GM12878 (cell line): Measurements from ENCODE around the gene TMEM89. TPM values are rescaled to one million over a fixed set of nuclear protein-coding genes. Genes with fewer than 3 reads are reported as not detected.
A peak's percentile ranks its signal among the peaks of the same experiment; 100 is the strongest.

Source experiments
- CEBPB ChIP-seq, 2 experiments: fragments of 150-350 bp in 1 of 2; IDR thresholded peaks; 2 replicates each; pipeline ENCODE4 v1.6.1; 2012 to 2014; ENCODE audit warnings: low read depth in 2 of 2, low read length in 2 of 2, borderline replicate concordance in 1 of 2, inconsistent platforms in 1 of 2
- EGR1 ChIP-seq, 2 experiments: IDR thresholded peaks; 1 replicate in 1 of 2; 2 replicates in 1 of 2; pipeline ENCODE4 v1.6.1; 2011 to 2012; ENCODE audit warnings: low read depth in 2 of 2, low read length in 2 of 2, borderline replicate concordance in 1 of 2, mild to moderate bottlenecking in 1 of 2, moderate library complexity in 1 of 2
- ESRRA ChIP-seq: IDR thresholded peaks from 2 replicates; pipeline ENCODE4 v1.6.1; 2012; ENCODE audit warnings: mild to moderate bottlenecking, low read length, improper control_type of control experiment
- ETV6 ChIP-seq, 2 experiments: fragments of 450-650 bp in 1 of 2; IDR thresholded peaks in 1 of 2; conservative IDR thresholded peaks in 1 of 2; 2 replicates each; pipeline ENCODE4 v1.6.1; 2014; ENCODE audit warnings: antibody characterized with exemption in 1 of 2, borderline replicate concordance in 1 of 2, low read depth in 1 of 2, mild to moderate bottlenecking in 1 of 2, moderate library complexity in 1 of 2
- FOXM1 ChIP-seq: IDR thresholded peaks from 2 replicates; pipeline ENCODE4 v1.6.1; 2012; ENCODE audit warnings: low read depth, mild to moderate bottlenecking, inconsistent platforms, low read length, moderate library complexity
- IRF3 ChIP-seq: fragments of 450-650 bp; IDR thresholded peaks from 2 replicates; pipeline ENCODE4 v1.6.1; 2014; ENCODE audit warnings: mild to moderate bottlenecking
- KLF5 ChIP-seq: fragments of 450-650 bp; IDR thresholded peaks from 2 replicates; pipeline ENCODE4 v1.6.1; 2014; ENCODE audit warnings: mild to moderate bottlenecking; ENCODE audit not compliant: partially characterized antibody
- MTA3 ChIP-seq: IDR thresholded peaks from 2 replicates; pipeline ENCODE4 v1.6.1; 2012; ENCODE audit warnings: low read length, inconsistent platforms, borderline replicate concordance
- MYB ChIP-seq: fragments of 150-350 bp; IDR thresholded peaks from 2 replicates; pipeline ENCODE4 v1.6.1; 2014; ENCODE audit warnings: mild to moderate bottlenecking, low read depth, low read length, borderline replicate concordance
- NFYA ChIP-seq: IDR thresholded peaks from 2 replicates; pipeline ENCODE4 v1.6.1; 2011; ENCODE audit warnings: low read depth, mild to moderate bottlenecking, low read length, improper control_type of control experiment, borderline replicate concordance
- NR2F1 ChIP-seq: fragments of 450-650 bp; conservative IDR thresholded peaks from 2 replicates; pipeline ENCODE4 v1.6.1; 2017; ENCODE audit warnings: mild to moderate bottlenecking
- POLR2AphosphoS2 ChIP-seq: IDR thresholded peaks from 2 replicates; pipeline ENCODE4 v1.6.1; 2011; ENCODE audit warnings: low read depth, mild to moderate bottlenecking, low read length, improper control_type of control experiment, moderate library complexity
- RAD21 ChIP-seq: IDR thresholded peaks from 2 replicates; pipeline ENCODE4 v1.6.1; 2011; ENCODE audit warnings: mild to moderate bottlenecking, low read depth, low read length, moderate library complexity; ENCODE audit not compliant: insufficient read depth
- RB1 ChIP-seq: fragments of 450-650 bp; formaldehyde crosslinking; IDR thresholded peaks from 2 replicates; pipeline ENCODE4 v1.6.1; 2017; ENCODE audit warnings: mild to moderate bottlenecking, borderline replicate concordance
- RBBP5 ChIP-seq: fragments of 200-600 bp; sonication (generic); conservative IDR thresholded peaks from 2 replicates; pipeline ENCODE4 v1.6.1; 2016
- RUNX3 ChIP-seq: IDR thresholded peaks from 2 replicates; pipeline ENCODE4 v1.6.1; 2012; ENCODE audit warnings: low read length, inconsistent platforms
- SIX5 ChIP-seq: IDR thresholded peaks from 2 replicates; pipeline ENCODE4 v1.6.1; 2011; ENCODE audit warnings: mild to moderate bottlenecking, low read depth, low read length, moderate library complexity; ENCODE audit not compliant: severe bottlenecking
- SMAD1 ChIP-seq: fragments of 450-650 bp; IDR thresholded peaks from 2 replicates; pipeline ENCODE4 v1.6.1; 2018; ENCODE audit warnings: mild to moderate bottlenecking, low read depth; ENCODE audit not compliant: partially characterized antibody
- TARDBP ChIP-seq: IDR thresholded peaks from 2 replicates; pipeline ENCODE4 v1.6.1; 2016; ENCODE audit warnings: borderline replicate concordance
- TCF3 ChIP-seq: IDR thresholded peaks from 2 replicates; pipeline ENCODE4 v1.6.1; 2012; ENCODE audit warnings: low read depth, mild to moderate bottlenecking, low read length, borderline replicate concordance; ENCODE audit not compliant: insufficient read depth
- ZBED1 ChIP-seq: IDR thresholded peaks from 2 replicates; pipeline ENCODE4 v1.6.1; 2016; ENCODE audit warnings: borderline replicate concordance
- ZNF24 ChIP-seq: fragments of 450-650 bp; IDR thresholded peaks from 2 replicates; pipeline ENCODE4 v1.6.1; 2017; ENCODE audit warnings: antibody characterized with exemption, mild to moderate bottlenecking
- ZSCAN29 ChIP-seq: fragments of 450-650 bp; IDR thresholded peaks from 2 replicates; pipeline ENCODE4 v1.6.1; 2017; ENCODE audit warnings: mild to moderate bottlenecking, moderate library complexity
- polyA plus RNA-seq, 11 experiments: library from polyadenylated mRNA; depleted of rRNA in 4 of 11; unstranded in 6 of 11; stranded (reverse) in 5 of 11; fragments of >200 nt; fragmentation: Nextera tagmentation in 4 of 11; fragmentation: Illumina TruSeq in 1 of 11; extraction: Ambion mirVana in 4 of 11; extraction: Trizol in 1 of 11; gene quantifications; 1 replicate in 1 of 11; 2 replicates in 10 of 11; pipeline versions ENCODE4 v1.2.1 to v1.2.3, GENCODE V29; 2011 to 2016; ENCODE audit warnings: inconsistent platforms in 2 of 11, missing spikeins in 2 of 11, low read depth in 1 of 11
- total RNA-seq, 4 experiments: library from RNA; depleted of rRNA in 3 of 4; stranded (reverse); fragments of >200 nt in 3 of 4; fragmentation: Illumina TruSeq in 1 of 4; extraction: Trizol in 1 of 4; gene quantifications; 2 replicates each; pipeline versions ENCODE4 v1.2.1 to v1.2.3, GENCODE V29; 2013 to 2021
- TF ChIP-seq, protein P1 (sequence below): IDR thresholded peaks from 2 replicates; pipeline ENCODE4 v1.6.1; 2012; ENCODE audit warnings: low read depth, low read length, improper control_type of control experiment
- TF ChIP-seq, protein P2 (sequence below): fragments of 450-650 bp; IDR thresholded peaks from 2 replicates; pipeline ENCODE4 v1.6.1; 2017; ENCODE audit warnings: mild to moderate bottlenecking, moderate library complexity

The TMEM89 gene
- total and polyA plus RNA-seq, 10 of the 15 experiments (the other 5 are each of a cell fraction or from before 2014, with no cell fraction given) = not detected

DNA sequence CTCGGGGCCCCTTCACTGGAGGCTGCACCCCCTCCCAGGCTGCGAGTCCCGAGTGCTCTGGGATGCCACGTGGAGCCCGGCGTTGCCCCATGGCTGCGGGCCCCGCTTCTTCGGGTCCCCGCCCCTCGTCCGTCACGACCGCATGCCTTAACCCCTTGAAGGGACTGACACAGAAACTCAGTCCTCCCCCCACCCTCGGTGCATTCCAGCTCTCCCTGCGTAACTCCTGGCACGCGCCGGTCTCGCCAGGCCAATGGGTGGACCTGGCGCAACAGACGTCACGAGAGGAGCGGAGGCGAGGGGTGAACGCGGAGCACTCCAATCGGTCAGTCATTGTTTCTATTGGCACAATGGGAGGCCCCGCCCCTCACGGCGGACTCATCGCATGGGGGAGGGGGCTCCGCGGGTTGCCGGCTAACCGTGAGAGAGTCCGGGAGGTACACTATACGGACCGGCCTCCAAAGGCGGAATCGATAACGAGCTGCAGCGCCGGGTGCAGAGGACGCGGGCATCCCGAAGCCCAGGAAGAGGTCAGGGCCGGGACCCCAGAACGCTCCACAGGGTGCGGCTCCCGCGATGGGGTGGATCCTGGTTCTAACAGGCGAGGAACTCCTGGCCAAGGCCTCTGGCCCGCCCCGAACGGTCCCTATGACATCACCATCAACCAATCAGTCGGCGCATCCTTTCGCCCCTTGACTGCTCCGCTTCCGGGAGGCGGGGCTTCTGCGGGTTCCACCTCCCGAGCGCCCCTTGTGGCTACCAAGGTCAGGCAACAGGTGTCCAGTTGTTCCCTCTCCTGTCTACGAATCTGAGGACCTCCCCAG, 42.1 kb upstream of the TMEM89 start (continued):
- TF ChIP-seq MYB (no peak), RUNX3 (peak; percentile 87), ESRRA (no peak), SIX5 (no peak), FOXM1 (no peak), ZNF24 (no peak), RAD21 (no peak), MTA3 (no peak), ZSCAN29 (no peak), POLR2AphosphoS2 (peak; percentile 98), NR2F1 (peak; percentile 82), RB1 (peak; percentile 83), CEBPB (IDR thresholded peaks at IDR 0.05; ENCODE audit: borderline replicate concordance in 1 of 2, low read depth in 2 of 2, low read length in 2 of 2) (no peak), NFYA (no peak; the same call in 1 of the 2 replicates), SMAD1 (no peak), ZBED1 (no peak), EGR1 (IDR thresholded peaks at IDR 0.05; ENCODE audit: borderline replicate concordance in 1 of 2, low read depth in 2 of 2, low read length in 2 of 2) (peak in 1 of 2 experiments; percentile 14; a peak in 1 of 3 replicates), TCF3 (peak; percentile 64; the same call in 1 of the 2 replicates), IRF3 (no peak), KLF5 (peak; percentile 74), TARDBP (0 out of 2 replicates have a peak, but pooled peaks have one; percentile 29), ETV6 (conservative IDR thresholded peaks at IDR 0.05 in 1 of 2, IDR thresholded peaks at IDR 0.05 in 1 of 2; ENCODE audit: borderline replicate concordance in 1 of 2, low read depth in 1 of 2) (no peak), RBBP5 (no peak)
- TF ChIP-seq, protein P1, sequence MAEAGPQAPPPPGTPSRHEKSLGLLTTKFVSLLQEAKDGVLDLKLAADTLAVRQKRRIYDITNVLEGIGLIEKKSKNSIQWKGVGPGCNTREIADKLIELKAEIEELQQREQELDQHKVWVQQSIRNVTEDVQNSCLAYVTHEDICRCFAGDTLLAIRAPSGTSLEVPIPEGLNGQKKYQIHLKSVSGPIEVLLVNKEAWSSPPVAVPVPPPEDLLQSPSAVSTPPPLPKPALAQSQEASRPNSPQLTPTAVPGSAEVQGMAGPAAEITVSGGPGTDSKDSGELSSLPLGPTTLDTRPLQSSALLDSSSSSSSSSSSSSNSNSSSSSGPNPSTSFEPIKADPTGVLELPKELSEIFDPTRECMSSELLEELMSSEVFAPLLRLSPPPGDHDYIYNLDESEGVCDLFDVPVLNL = no peak
- TF ChIP-seq, protein P2, sequence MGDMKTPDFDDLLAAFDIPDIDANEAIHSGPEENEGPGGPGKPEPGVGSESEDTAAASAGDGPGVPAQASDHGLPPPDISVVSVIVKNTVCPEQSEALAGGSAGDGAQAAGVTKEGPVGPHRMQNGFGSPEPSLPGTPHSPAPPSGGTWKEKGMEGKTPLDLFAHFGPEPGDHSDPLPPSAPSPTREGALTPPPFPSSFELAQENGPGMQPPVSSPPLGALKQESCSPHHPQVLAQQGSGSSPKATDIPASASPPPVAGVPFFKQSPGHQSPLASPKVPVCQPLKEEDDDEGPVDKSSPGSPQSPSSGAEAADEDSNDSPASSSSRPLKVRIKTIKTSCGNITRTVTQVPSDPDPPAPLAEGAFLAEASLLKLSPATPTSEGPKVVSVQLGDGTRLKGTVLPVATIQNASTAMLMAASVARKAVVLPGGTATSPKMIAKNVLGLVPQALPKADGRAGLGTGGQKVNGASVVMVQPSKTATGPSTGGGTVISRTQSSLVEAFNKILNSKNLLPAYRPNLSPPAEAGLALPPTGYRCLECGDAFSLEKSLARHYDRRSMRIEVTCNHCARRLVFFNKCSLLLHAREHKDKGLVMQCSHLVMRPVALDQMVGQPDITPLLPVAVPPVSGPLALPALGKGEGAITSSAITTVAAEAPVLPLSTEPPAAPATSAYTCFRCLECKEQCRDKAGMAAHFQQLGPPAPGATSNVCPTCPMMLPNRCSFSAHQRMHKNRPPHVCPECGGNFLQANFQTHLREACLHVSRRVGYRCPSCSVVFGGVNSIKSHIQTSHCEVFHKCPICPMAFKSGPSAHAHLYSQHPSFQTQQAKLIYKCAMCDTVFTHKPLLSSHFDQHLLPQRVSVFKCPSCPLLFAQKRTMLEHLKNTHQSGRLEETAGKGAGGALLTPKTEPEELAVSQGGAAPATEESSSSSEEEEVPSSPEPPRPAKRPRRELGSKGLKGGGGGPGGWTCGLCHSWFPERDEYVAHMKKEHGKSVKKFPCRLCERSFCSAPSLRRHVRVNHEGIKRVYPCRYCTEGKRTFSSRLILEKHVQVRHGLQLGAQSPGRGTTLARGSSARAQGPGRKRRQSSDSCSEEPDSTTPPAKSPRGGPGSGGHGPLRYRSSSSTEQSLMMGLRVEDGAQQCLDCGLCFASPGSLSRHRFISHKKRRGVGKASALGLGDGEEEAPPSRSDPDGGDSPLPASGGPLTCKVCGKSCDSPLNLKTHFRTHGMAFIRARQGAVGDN = peak; percentile 31; the same call in 1 of the 2 replicates
